ENCODE measurements around the gene ELK4.
"Not testable (repeated sequence)": the region's sequence is repeated elsewhere in the genome, so short reads cannot be mapped to it uniquely, and the experiment has no call there.

The ELK4 gene

GRCh38 chr1:205664399-205665017 lies 32.7 kb upstream of the ELK4 start:
- DNase-seq (ENCODE audit: low spot score): no peak

- DNase-seq (ENCODE audit: low spot score): no peak
These were observed 31.6 kb upstream of the ELK4 start for GRCh38 chr1:205663286-205663936.

- no peak for DNase-seq (ENCODE audit: low spot score)
These were observed 31.0 kb upstream of the ELK4 start for GRCh38 chr1:205662791-205663190.

- no peak for DNase-seq (ENCODE audit: low spot score)
These were observed 30.4 kb upstream of the ELK4 start for GRCh38 chr1:205662135-205662738.

- no peak for DNase-seq (ENCODE audit: low spot score)
These were observed 29.8 kb upstream of the ELK4 start for GRCh38 chr1:205661429-205662134.

GRCh38 chr1:205660361-205660760 lies 28.6 kb upstream of the ELK4 start:
- DNase-seq (ENCODE audit: low spot score): no peak

- peak; percentile 88 for DNase-seq (ENCODE audit: low spot score)
These were observed 27.3 kb upstream of the ELK4 start for GRCh38 chr1:205658943-205659581.

GRCh38 chr1:205656236-205656635 lies 24.4 kb upstream of the ELK4 start:
- DNase-seq (ENCODE audit: low spot score): no peak

GRCh38 chr1:205652984-205653383 lies 21.2 kb upstream of the ELK4 start:
- no peak for DNase-seq (ENCODE audit: low spot score)

- no peak for DNase-seq (ENCODE audit: low spot score)
These were observed 18.4 kb upstream of the ELK4 start for GRCh38 chr1:205650241-205650640.

GRCh38 chr1:205645519-205645918 lies 13.7 kb upstream of the ELK4 start:
- no peak for DNase-seq (ENCODE audit: low spot score)

GRCh38 chr1:205642679-205643307 lies 11.0 kb upstream of the ELK4 start:
- no peak for DNase-seq (ENCODE audit: low spot score)

GRCh38 chr1:205639567-205639966 lies 7.8 kb upstream of the ELK4 start:
- no peak for DNase-seq (ENCODE audit: low spot score)

- DNase-seq (ENCODE audit: low spot score): no peak
These were observed 6.2 kb upstream of the ELK4 start for GRCh38 chr1:205637854-205638468.

GRCh38 chr1:205636732-205637131 lies 4.9 kb upstream of the ELK4 start:
- DNase-seq (ENCODE audit: low spot score): no peak

GRCh38 chr1:205636138-205636530 lies 4.3 kb upstream of the ELK4 start:
- not testable (repeated sequence) for DNase-seq (ENCODE audit: low spot score)

GRCh38 chr1:205633421-205633976 lies 1.7 kb upstream of the ELK4 start:
- DNase-seq (ENCODE audit: low spot score): no peak

- DNase-seq (ENCODE audit: low spot score): peak; percentile 21
These were observed 908 bp upstream of the ELK4 start for GRCh38 chr1:205632669-205633169.

- peak; percentile 46 for DNase-seq (ENCODE audit: low spot score)
These were observed 622 bp downstream of the ELK4 start for GRCh38 chr1:205631010-205631767.

GRCh38 chr1:205630651-205631009 lies 1.2 kb downstream of the ELK4 start:
- DNase-seq (ENCODE audit: low spot score): no peak

All from pons (tissue), 1 donor.